RWPE2 (cell line): Measurements from ENCODE around the gene RABL6.
"Not testable (repeated sequence)": the region's sequence is repeated elsewhere in the genome, so short reads cannot be mapped to it uniquely, and the experiment has no call there.

Experiments used
- ATAC-seq: fragments of 200-7000 bp; cut with Tn5 transposase; 3 replicates; pipeline ENCODE4 v1.9.1; 2021; ENCODE audit warnings: low read depth
- DNase-seq: peaks from one replicate; pipeline ENCODE4 v3.0.0-alpha.2; 2020; ENCODE audit warnings: low spot score
- H3K27ac ChIP-seq: fragments of 450-650 bp; 2 replicates; pipeline ENCODE4 v1.5.1; 2017; ENCODE audit warnings: mild to moderate bottlenecking; ENCODE audit not compliant: poor library complexity, severe bottlenecking
- H3K27me3 ChIP-seq: fragments of 250-450 bp; sonication (Bioruptor Pico); 2 replicates; pipeline ENCODE4 v1.5.1; 2021; ENCODE audit warnings: mild to moderate bottlenecking, moderate library complexity; ENCODE audit not compliant: insufficient read depth, poor library complexity, severe bottlenecking
- H3K36me3 ChIP-seq: fragments of 250-450 bp; sonication (Bioruptor Pico); 2 replicates; pipeline ENCODE4 v1.5.1; 2020; ENCODE audit warnings: low read depth, mild to moderate bottlenecking, moderate library complexity
- H3K4me1 ChIP-seq: fragments of 250-450 bp; sonication (Bioruptor Pico); 2 replicates; pipeline ENCODE4 v1.5.1; 2021; ENCODE audit warnings: mild to moderate bottlenecking, moderate library complexity; ENCODE audit not compliant: insufficient read depth, poor library complexity, severe bottlenecking
- H3K4me3 ChIP-seq: fragments of 250-450 bp; sonication (Bioruptor Pico); 2 replicates; pipeline ENCODE4 v1.5.1; 2021; ENCODE audit warnings: mild to moderate bottlenecking, moderate library complexity; ENCODE audit not compliant: severe bottlenecking
- H3K9me3 ChIP-seq: fragments of 250-450 bp; sonication (Bioruptor Pico); 2 replicates; pipeline ENCODE4 v1.5.1; 2021; ENCODE audit warnings: mild to moderate bottlenecking, moderate library complexity; ENCODE audit not compliant: severe bottlenecking
- CTCF ChIP-seq: fragments of 450-650 bp; IDR thresholded peaks from one replicate; pipeline ENCODE4 v1.5.1; 2017; ENCODE audit warnings: mild to moderate bottlenecking, moderate library complexity; ENCODE audit not compliant: poor library complexity, severe bottlenecking

The RABL6 gene

GRCh38 chr9:136842380-136842948, 34.7 kb downstream of the RABL6 start, which contains the start of gene AJM1:
TSS of gene AJM1 (plus strand) at chr9:136842478. CDS start at chr9:136844415, 1,937 bp downstream.
- H3K27ac ChIP-seq, H3K36me3 ChIP-seq, DNase-seq, H3K9me3 ChIP-seq, H3K4me1 ChIP-seq, H3K4me3 ChIP-seq: not testable (repeated sequence)
- H3K27me3 ChIP-seq: peaks cover 22% of the 10 kb centered on the region
- TF ChIP-seq CTCF: peak; percentile 77
- peak; percentile 49 for ATAC-seq

GRCh38 chr9:136843159-136843800, 35.5 kb downstream of the RABL6 start:
- not testable (repeated sequence) for H3K4me3 ChIP-seq, H3K27ac ChIP-seq, H3K4me1 ChIP-seq, ATAC-seq, H3K36me3 ChIP-seq, DNase-seq, H3K9me3 ChIP-seq
- peaks cover 22% of the 10 kb centered on the region for H3K27me3 ChIP-seq

- not testable (repeated sequence) for DNase-seq, H3K4me1 ChIP-seq, H3K36me3 ChIP-seq, H3K9me3 ChIP-seq, H3K4me3 ChIP-seq, ATAC-seq, H3K27ac ChIP-seq
- peak; percentile 69 for TF ChIP-seq CTCF
- H3K27me3 ChIP-seq: peaks cover 22% of the 10 kb centered on the region
Observed at GRCh38 chr9:136843801-136844740, 36.3 kb downstream of the RABL6 start.

GRCh38 chr9:136844761-136845464, 37.2 kb downstream of the RABL6 start:
- Histone ChIP-seq H3K4me3 (no peak overlapping the region), H3K4me1 (no peaks in the 10 kb centered on the region), H3K27ac (no peak overlapping the region), H3K36me3 (peaks cover under 1% of the 10 kb centered on the region), H3K9me3 (no peaks in the 10 kb centered on the region), H3K27me3 (peaks cover 22% of the 10 kb centered on the region)
- no peak for DNase-seq
- TF ChIP-seq CTCF: no peak
- no peak for ATAC-seq
